HCT116 (cell line): ENCODE data around the gene RWDD2A. TPM values are rescaled to one million over a fixed set of nuclear protein-coding genes. Genes with fewer than 3 reads are reported as not detected.

ENCODE experiments used
- ATAC-seq: fragments of 200-7000 bp; cut with Tn5 transposase; 2 replicates; pipeline ENCODE4 v1.9.1; 2020; ENCODE audit warnings: mild to moderate bottlenecking, moderate library complexity
- BruUV-seq: library from RNA; stranded (reverse); fragments of 400-500 nt; replicated peaks from 2 replicates; lab custom pipeline; 2021; lab: Mats Ljungman, UMichigan
- CTCF ChIA-PET: fragments of 300-600 bp; sonication (Branson Sonifier 250); formaldehyde crosslinking; loops from one replicate; lab custom pipeline; 2021; ENCODE audit warnings: antibody characterized with exemption; lab: Charles Lee
- POLR2A ChIA-PET: fragments of 300-600, 350-600 bp; sonication (Branson Sonifier 250); formaldehyde crosslinking; loops from one replicate; lab custom pipeline; 2021; ENCODE audit warnings: antibody characterized with exemption; lab: Charles Lee
- RAD21 ChIA-PET, 2 experiments: fragments of 300-600 bp; sonication (Branson Sonifier 250); formaldehyde crosslinking; loops; one replicate each; lab custom pipeline; 2023; ENCODE audit warnings: low total read pairs in 2 of 2; ENCODE audit not compliant: uncharacterized antibody in 2 of 2, unreplicated experiment in 2 of 2, low non-redundant PET in 1 of 2; lab: Charles Lee
- DNase-seq: peaks from one replicate; pipeline ENCODE4 v3.0.0-alpha.2; 2010; ENCODE audit warnings: low read depth, low spot score
- H2AFZ ChIP-seq: fragments of 200-600 bp; shearing (Covaris generic), sonication (generic); 2 replicates; pipeline ENCODE4 v1.6.1; 2017; ENCODE audit warnings: low read depth, mixed run types, mixed read lengths, antibody characterized with exemption, low read length; ENCODE audit not compliant: poor library complexity, severe bottlenecking
- H3K27ac ChIP-seq: 2 replicates; pipeline ENCODE4 v1.5.1; 2012; ENCODE audit warnings: low read depth, low read length
- H3K27me3 ChIP-seq: fragments of 200-600 bp; sonication (generic); 2 replicates; pipeline ENCODE4 v1.6.1; 2016; ENCODE audit warnings: mixed run types, low read length, mixed read lengths; ENCODE audit not compliant: insufficient read depth
- H3K36me3 ChIP-seq, 2 experiments: fragments of 200-500 bp in 1 of 2; fragments of 200-600 bp in 1 of 2; sonication (Bioruptor generic) in 1 of 2; sonication (generic) in 1 of 2; 2 replicates each; pipeline versions ENCODE4 v1.5.1 to v1.6.1; 2014 to 2016; ENCODE audit warnings: low read length in 2 of 2, inconsistent platforms in 1 of 2, mixed read lengths in 1 of 2, mixed run types in 1 of 2; ENCODE audit not compliant: insufficient read depth in 2 of 2, control insufficient read depth in 1 of 2
- H3K4me1 ChIP-seq, 2 experiments: fragments of 200-600 bp in 1 of 2; sonication (generic) in 1 of 2; 2 replicates each; pipeline versions ENCODE4 v1.5.1 to v1.6.1; 2012 to 2017; ENCODE audit warnings: low read length in 2 of 2, inconsistent platforms in 1 of 2, mild to moderate bottlenecking in 1 of 2, mixed read lengths in 1 of 2, mixed run types in 1 of 2, moderate library complexity in 1 of 2; ENCODE audit not compliant: insufficient read depth in 2 of 2, control insufficient read depth in 1 of 2
- H3K4me2 ChIP-seq: fragments of 200-600 bp; sonication (generic); 2 replicates; pipeline ENCODE4 v1.6.1; 2017; ENCODE audit warnings: mixed run types, low read length, mixed read lengths
- H3K4me3 ChIP-seq, 2 experiments: fragments of 200-600 bp in 1 of 2; sonication (generic) in 1 of 2; replicated peaks in 1 of 2; 2 replicates each; pipeline ENCODE4 v1.5.1; 2011 to 2016; ENCODE audit warnings: low read length in 2 of 2, control low read depth in 1 of 2, low read depth in 1 of 2, mild to moderate bottlenecking in 1 of 2, mixed read lengths in 1 of 2, mixed run types in 1 of 2
- H3K79me2 ChIP-seq: fragments of 200-600 bp; sonication (generic); 2 replicates; pipeline ENCODE4 v1.6.1; 2017; ENCODE audit warnings: mild to moderate bottlenecking, mixed run types, low read length, moderate library complexity, mixed read lengths; ENCODE audit not compliant: insufficient read depth
- H3K9ac ChIP-seq: fragments of 200-600 bp; sonication (generic); 2 replicates; pipeline ENCODE4 v1.6.1; 2016; ENCODE audit warnings: low read length, mixed read lengths
- H3K9me2 ChIP-seq: fragments of 200-600 bp; sonication (generic), shearing (Covaris generic); 2 replicates; pipeline ENCODE4 v1.6.1; 2017; ENCODE audit warnings: mixed run types, mild to moderate bottlenecking, moderate library complexity; ENCODE audit not compliant: insufficient read depth
- H3K9me3 ChIP-seq, 2 experiments: fragments of 200-500 bp in 1 of 2; fragments of 200-600 bp in 1 of 2; sonication (Bioruptor generic) in 1 of 2; sonication (generic) in 1 of 2; 2 replicates each; pipeline ENCODE4 v1.6.1; 2014 to 2017; ENCODE audit warnings: low read length in 2 of 2, mixed read lengths in 2 of 2, inconsistent platforms in 1 of 2, low read depth in 1 of 2, mild to moderate bottlenecking in 1 of 2, mixed run types in 1 of 2, moderate library complexity in 1 of 2; ENCODE audit not compliant: control insufficient read depth in 1 of 2, insufficient read depth in 1 of 2
- H4K20me1 ChIP-seq: fragments of 200-600 bp; sonication (generic), shearing (Covaris generic); 2 replicates; pipeline ENCODE4 v1.6.1; 2017; ENCODE audit warnings: mixed run types, mild to moderate bottlenecking, moderate library complexity; ENCODE audit not compliant: insufficient read depth
- EZH2phosphoT487 ChIP-seq: fragments of 200-600 bp; IDR thresholded peaks from 2 replicates; pipeline ENCODE4 v1.6.1; 2018; ENCODE audit warnings: antibody characterized with exemption, borderline replicate concordance
- JUND ChIP-seq: IDR thresholded peaks from 2 replicates; pipeline ENCODE4 v1.6.1; 2012
- POLR2A ChIP-seq: IDR thresholded peaks from 2 replicates; pipeline ENCODE4 v1.7.0; 2011; ENCODE audit warnings: borderline replicate concordance; ENCODE audit not compliant: insufficient read depth, insufficient read length; ENCODE audit errors: extremely low read depth
- POLR2AphosphoS5 ChIP-seq: IDR thresholded peaks from 2 replicates; pipeline ENCODE4 v1.6.1; 2011; ENCODE audit warnings: mild to moderate bottlenecking, low read depth, low read length, moderate library complexity
- RAD21 ChIP-seq: IDR thresholded peaks from 2 replicates; pipeline ENCODE4 v1.6.1; 2012; ENCODE audit warnings: low read depth, mild to moderate bottlenecking
- SIN3A ChIP-seq: IDR thresholded peaks from 2 replicates; pipeline ENCODE4 v1.6.1; 2012; ENCODE audit warnings: low read depth
- SP1 ChIP-seq: IDR thresholded peaks from 2 replicates; pipeline ENCODE4 v1.6.1; 2012; ENCODE audit warnings: low read depth
- SRF ChIP-seq: IDR thresholded peaks from 2 replicates; pipeline ENCODE4 v1.6.1; 2012; ENCODE audit warnings: low read depth
- ZFX ChIP-seq: fragments of 450-650 bp; IDR thresholded peaks from 2 replicates; pipeline ENCODE4 v1.6.1; 2017
- intact Hi-C: fragments of 100-400 bp; cut with micrococcal nuclease; formaldehyde crosslinking; loops from 2 replicates; pipeline ENCODE4 v1.10.0; 2022
- total RNA-seq: library from RNA; stranded (reverse); gene quantifications from one replicate; pipeline ENCODE4 v1.2.1, GENCODE V29; 2021; ENCODE audit not compliant: unreplicated experiment
- TF ChIP-seq, protein P1 (sequence below): IDR thresholded peaks from 2 replicates; pipeline ENCODE4 v1.6.1; 2011; ENCODE audit warnings: mild to moderate bottlenecking, low read length, moderate library complexity; ENCODE audit not compliant: insufficient replicate concordance; ENCODE audit errors: extremely low read depth
- TF ChIP-seq, protein P2 (sequence below), 3 experiments: fragments of 200-600 bp in 1 of 3; sonication (generic) in 1 of 3; IDR thresholded peaks in 2 of 3; conservative IDR thresholded peaks in 1 of 3; 2 replicates each; pipeline ENCODE4 v1.5.1; 2012 to 2017; ENCODE audit warnings: low read depth in 2 of 3, low read length in 2 of 3, antibody characterized with exemption in 1 of 3, borderline replicate concordance in 1 of 3, control low read depth in 1 of 3, mild to moderate bottlenecking in 1 of 3, mixed read lengths in 1 of 3, mixed run types in 1 of 3, moderate library complexity in 1 of 3; ENCODE audit not compliant: insufficient read depth in 1 of 3

RWDD2A gene
- total RNA-seq, 1 experiment from 2014 or later: 3.6 TPM

DNA sequence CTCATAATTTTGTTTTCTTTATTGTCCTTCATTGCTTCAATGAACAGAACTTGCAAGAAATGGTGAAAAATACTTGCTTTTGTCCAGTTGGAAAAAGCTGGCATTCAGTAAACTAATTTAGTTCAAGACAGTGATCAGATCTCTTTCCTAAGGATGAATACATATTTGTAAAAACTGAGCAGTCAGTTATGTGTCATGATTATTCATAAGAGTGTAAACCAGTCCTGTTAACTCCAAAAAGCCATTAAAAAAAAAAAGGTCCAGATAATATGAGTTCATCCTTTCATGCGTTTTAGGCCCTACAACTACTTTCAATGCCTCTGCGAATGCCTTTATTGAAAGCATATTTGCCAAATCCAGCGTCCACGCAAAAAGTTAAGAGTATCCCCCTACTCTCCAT, 701 bp upstream of the RWDD2A start:
- ATAC-seq (no peak), DNase-seq (no peak)
- H3K4me3 ChIP-seq: peak overlapping the region; percentile 79 to 84
- no peaks in the 10 kb centered on the region for H3K9me2 ChIP-seq
- no peak overlapping the region for H2AFZ ChIP-seq
- H3K9me3 ChIP-seq: no peaks in the 10 kb centered on the region
- H3K36me3 ChIP-seq: peaks cover 2 to 12% of the 10 kb centered on the region in 2 experiments; a peak in 3 of 4 replicates
- RAD21 ChIA-PET: no interaction called here
- CTCF ChIA-PET: no interaction called here
- H3K4me1 ChIP-seq: peaks cover 3 to 11% of the 10 kb centered on the region in 2 experiments; a peak in 3 of 4 replicates
- H3K9ac ChIP-seq: peak overlapping the region; percentile 77
- H3K79me2 ChIP-seq: peaks cover 38% of the 10 kb centered on the region
- H4K20me1 ChIP-seq: no peaks in the 10 kb centered on the region; the same call in 1 of the 2 replicates
- no peaks in the 10 kb centered on the region for H3K27me3 ChIP-seq
- no peak for TF ChIP-seq JUND
- TF ChIP-seq ZFX: no peak
- H3K4me2 ChIP-seq: peak overlapping the region; percentile 91
- POLR2A ChIA-PET: no interaction called here
- no TSS peak for BruUV-seq
- H3K27ac ChIP-seq: peak overlapping the region; percentile 72; the same call in 1 of the 2 replicates
- intact Hi-C loops: no loop called here

DNA sequence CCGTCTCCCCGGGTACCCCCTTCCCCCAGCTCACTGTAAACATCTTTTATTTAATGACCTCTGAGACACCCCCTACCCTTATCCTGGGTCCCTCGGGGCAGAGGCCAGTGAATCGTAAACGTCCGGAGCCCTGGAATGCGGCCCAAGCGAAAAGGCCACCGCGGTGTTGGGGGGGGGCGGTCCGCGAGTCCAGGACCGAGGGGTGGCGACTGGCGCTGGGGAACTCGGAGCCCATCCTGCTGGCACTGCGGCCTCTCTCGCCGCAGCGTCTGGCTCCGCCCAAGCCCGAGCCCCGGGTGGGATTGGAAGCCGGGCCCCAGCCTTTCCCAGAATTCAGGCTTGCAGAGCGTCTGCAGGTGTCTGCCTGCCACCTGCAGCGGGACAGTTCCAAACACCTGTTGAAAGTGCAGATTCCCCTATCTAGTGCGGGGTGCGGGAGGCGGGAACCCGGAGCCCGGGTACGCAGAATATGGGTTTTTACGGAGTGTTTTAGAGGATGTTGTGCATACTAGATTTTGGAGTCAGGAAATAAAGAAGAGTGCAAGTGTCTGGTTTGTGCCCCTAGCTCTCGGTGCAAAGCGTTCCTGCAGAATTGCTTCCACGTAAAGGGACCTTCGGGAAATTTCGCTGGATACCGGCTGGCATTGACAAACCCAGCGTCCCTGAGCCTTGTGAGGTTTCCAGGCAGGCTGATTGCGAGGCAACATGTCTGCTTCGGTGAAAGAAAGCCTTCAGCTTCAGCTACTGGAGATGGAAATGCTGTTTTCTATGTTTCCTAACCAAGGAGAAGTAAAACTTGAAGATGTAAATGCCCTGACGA, 800 bp downstream of the RWDD2A start:
- peak overlapping the region; percentile 72; the same call in 1 of the 2 replicates for H3K27ac ChIP-seq
- ChIA-PET RAD21 (interaction anchor here in 1 of 2 experiments (0.7 to 0.8 kb wide), 2 partner anchors 21 to 321 kb away, joined by 3 to 4 read pairs; no protein-coding TSS in a partner anchor), CTCF (interaction anchor here (2.0 kb wide), 1 partner anchor 127 kb away, joined by 5 read pairs; no protein-coding TSS in a partner anchor), POLR2A (interaction anchor here (0.7 kb wide), 1 partner anchor 28 kb away, joined by 3 read pairs; no protein-coding TSS in a partner anchor)
- H3K4me1 ChIP-seq: peaks cover 3 to 11% of the 10 kb centered on the region in 2 experiments; a peak in 3 of 4 replicates
- H3K4me2 ChIP-seq: peak overlapping the region; percentile 91
- peak; percentile 21 for DNase-seq
- peaks cover 38% of the 10 kb centered on the region for H3K79me2 ChIP-seq
- ATAC-seq: peak; percentile 73
- H3K9ac ChIP-seq: peak overlapping the region; percentile 77
- no peaks in the 10 kb centered on the region for H3K9me2 ChIP-seq
- TF ChIP-seq EZH2phosphoT487: no peak
- TF ChIP-seq, protein P1, sequence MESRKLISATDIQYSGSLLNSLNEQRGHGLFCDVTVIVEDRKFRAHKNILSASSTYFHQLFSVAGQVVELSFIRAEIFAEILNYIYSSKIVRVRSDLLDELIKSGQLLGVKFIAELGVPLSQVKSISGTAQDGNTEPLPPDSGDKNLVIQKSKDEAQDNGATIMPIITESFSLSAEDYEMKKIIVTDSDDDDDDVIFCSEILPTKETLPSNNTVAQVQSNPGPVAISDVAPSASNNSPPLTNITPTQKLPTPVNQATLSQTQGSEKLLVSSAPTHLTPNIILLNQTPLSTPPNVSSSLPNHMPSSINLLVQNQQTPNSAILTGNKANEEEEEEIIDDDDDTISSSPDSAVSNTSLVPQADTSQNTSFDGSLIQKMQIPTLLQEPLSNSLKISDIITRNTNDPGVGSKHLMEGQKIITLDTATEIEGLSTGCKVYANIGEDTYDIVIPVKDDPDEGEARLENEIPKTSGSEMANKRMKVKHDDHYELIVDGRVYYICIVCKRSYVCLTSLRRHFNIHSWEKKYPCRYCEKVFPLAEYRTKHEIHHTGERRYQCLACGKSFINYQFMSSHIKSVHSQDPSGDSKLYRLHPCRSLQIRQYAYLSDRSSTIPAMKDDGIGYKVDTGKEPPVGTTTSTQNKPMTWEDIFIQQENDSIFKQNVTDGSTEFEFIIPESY: no peak
- TF ChIP-seq POLR2AphosphoS5: no peak
- no peak for TF ChIP-seq JUND
- TF ChIP-seq SRF: no peak
- TF ChIP-seq, protein P2, sequence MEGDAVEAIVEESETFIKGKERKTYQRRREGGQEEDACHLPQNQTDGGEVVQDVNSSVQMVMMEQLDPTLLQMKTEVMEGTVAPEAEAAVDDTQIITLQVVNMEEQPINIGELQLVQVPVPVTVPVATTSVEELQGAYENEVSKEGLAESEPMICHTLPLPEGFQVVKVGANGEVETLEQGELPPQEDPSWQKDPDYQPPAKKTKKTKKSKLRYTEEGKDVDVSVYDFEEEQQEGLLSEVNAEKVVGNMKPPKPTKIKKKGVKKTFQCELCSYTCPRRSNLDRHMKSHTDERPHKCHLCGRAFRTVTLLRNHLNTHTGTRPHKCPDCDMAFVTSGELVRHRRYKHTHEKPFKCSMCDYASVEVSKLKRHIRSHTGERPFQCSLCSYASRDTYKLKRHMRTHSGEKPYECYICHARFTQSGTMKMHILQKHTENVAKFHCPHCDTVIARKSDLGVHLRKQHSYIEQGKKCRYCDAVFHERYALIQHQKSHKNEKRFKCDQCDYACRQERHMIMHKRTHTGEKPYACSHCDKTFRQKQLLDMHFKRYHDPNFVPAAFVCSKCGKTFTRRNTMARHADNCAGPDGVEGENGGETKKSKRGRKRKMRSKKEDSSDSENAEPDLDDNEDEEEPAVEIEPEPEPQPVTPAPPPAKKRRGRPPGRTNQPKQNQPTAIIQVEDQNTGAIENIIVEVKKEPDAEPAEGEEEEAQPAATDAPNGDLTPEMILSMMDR (IDR thresholded peaks at IDR 0.05 in 2 of 3, conservative IDR thresholded peaks at IDR 0.05 in 1 of 3; ENCODE audit: borderline replicate concordance in 1 of 3, insufficient read depth in 1 of 3, low read depth in 2 of 3, low read length in 2 of 3): no peak
- TF ChIP-seq SP1: no peak
- no peak for TF ChIP-seq POLR2A
- TF ChIP-seq SIN3A: no peak
- no peak for TF ChIP-seq RAD21
- H2AFZ ChIP-seq: peak overlapping the region; percentile 84
- H4K20me1 ChIP-seq: no peaks in the 10 kb centered on the region; the same call in 1 of the 2 replicates
- no peaks in the 10 kb centered on the region for H3K27me3 ChIP-seq
- peaks cover 0 to 7% of the 10 kb centered on the region in 2 experiments; a peak in 3 of 4 replicates for H3K36me3 ChIP-seq
- no peaks in the 10 kb centered on the region for H3K9me3 ChIP-seq
- peak overlapping the region; percentile 79 to 84 for H3K4me3 ChIP-seq
- intact Hi-C loops: no loop called here
- no TSS peak for BruUV-seq
